Forelimb muscle (tissue), 1 donor: Measurements from ENCODE around the gene BBS4. TPM values are rescaled to one million over a fixed set of nuclear protein-coding genes. Genes with fewer than 3 reads are reported as not detected.
A peak's percentile ranks its signal among the peaks of the same experiment; 100 is the strongest.
"Not testable (repeated sequence)": the region's sequence is repeated elsewhere in the genome, so short reads cannot be mapped to it uniquely, and the experiment has no call there.

Experiments used
- DNase-seq: peaks from one replicate; pipeline ENCODE4 v3.0.0-alpha.2; 2013; ENCODE audit warnings: low read depth
- polyA plus RNA-seq: library from polyadenylated mRNA; unstranded; fragments of 120-200 nt; gene quantifications from one replicate; pipeline ENCODE4 v1.2.1, GENCODE V29; 2013; ENCODE audit not compliant: insufficient read length

BBS4 gene
- 20.3 TPM for polyA plus RNA-seq

- peak; percentile 80 for DNase-seq
These were observed at the start of gene BBS4, which contains the start of gene HIGD2B for GRCh38 chr15:72685925-72686794. Gene BBS4, plus strand, starts transcription at chr15:72686207. Its CDS starts 21 bp downstream, at chr15:72686228. Gene HIGD2B, minus strand, starts transcription at chr15:72686182. Its CDS starts 9,808 bp downstream, at chr15:72676374.

GRCh38 chr15:72636519-72637282, 49.3 kb upstream of the BBS4 start:
- peak; percentile 36 for DNase-seq

GRCh38 chr15:72639759-72640483, 46.1 kb upstream of the BBS4 start:
- not testable (repeated sequence) for DNase-seq

GRCh38 chr15:72642271-72642670, 43.7 kb upstream of the BBS4 start:
- not testable (repeated sequence) for DNase-seq

- not testable (repeated sequence) for DNase-seq
These were observed 37.3 kb upstream of the BBS4 start for GRCh38 chr15:72648631-72649253.

- not testable (repeated sequence) for DNase-seq
These were observed 31.6 kb upstream of the BBS4 start, which contains the start of gene GOLGA6B for GRCh38 chr15:72654397-72654796. Gene GOLGA6B, plus strand, starts transcription at chr15:72654697. Its CDS starts 41 bp downstream, at chr15:72654738.

- not testable (repeated sequence) for DNase-seq
These were observed 30.0 kb upstream of the BBS4 start for GRCh38 chr15:72656014-72656413.

GRCh38 chr15:72661081-72661480, 24.9 kb upstream of the BBS4 start:
- not testable (repeated sequence) for DNase-seq

- DNase-seq, result not testable (repeated sequence)
These were observed 22.1 kb upstream of the BBS4 start for GRCh38 chr15:72663931-72664330.

GRCh38 chr15:72665706-72666105, 20.3 kb upstream of the BBS4 start:
- not testable (repeated sequence) for DNase-seq

GRCh38 chr15:72669803-72670202, 16.2 kb upstream of the BBS4 start:
- DNase-seq, result not testable (repeated sequence)

- not testable (repeated sequence) for DNase-seq
These were observed 15.2 kb upstream of the BBS4 start for GRCh38 chr15:72670656-72671352.

- no peak for DNase-seq
These were observed 14.5 kb upstream of the BBS4 start for GRCh38 chr15:72671525-72671924.

- DNase-seq, result no peak
These were observed 9.2 kb upstream of the BBS4 start for GRCh38 chr15:72676838-72677237.

GRCh38 chr15:72680931-72681330, 5.1 kb upstream of the BBS4 start:
- DNase-seq, result no peak

GRCh38 chr15:72682772-72683171, 3.2 kb upstream of the BBS4 start:
- DNase-seq, result no peak

GRCh38 chr15:72685301-72685924, 594 bp upstream of the BBS4 start:
- DNase-seq, result no peak

GRCh38 chr15:72688697-72689096, 2.7 kb downstream of the BBS4 start:
- no peak for DNase-seq

GRCh38 chr15:72690938-72691337, 4.9 kb downstream of the BBS4 start:
- DNase-seq, result no peak

GRCh38 chr15:72698938-72699337, 12.9 kb downstream of the BBS4 start:
- no peak for DNase-seq
